ENCODE data around the gene MGAT3.
"Not testable (repeated sequence)": the region's sequence is repeated elsewhere in the genome, so short reads cannot be mapped to it uniquely, and the experiment has no call there.

MGAT3 gene

GRCh38 chr22:39515266-39516050 lies 58.6 kb downstream of the MGAT3 start:
- no peak for DNase-seq (ENCODE audit: low read depth)

- no peak for DNase-seq (ENCODE audit: low read depth)
Measured at GRCh38 chr22:39517470-39517869, 60.7 kb downstream of the MGAT3 start.

GRCh38 chr22:39518144-39518786 lies 61.5 kb downstream of the MGAT3 start:
- no peak for DNase-seq (ENCODE audit: low read depth)

DNA sequence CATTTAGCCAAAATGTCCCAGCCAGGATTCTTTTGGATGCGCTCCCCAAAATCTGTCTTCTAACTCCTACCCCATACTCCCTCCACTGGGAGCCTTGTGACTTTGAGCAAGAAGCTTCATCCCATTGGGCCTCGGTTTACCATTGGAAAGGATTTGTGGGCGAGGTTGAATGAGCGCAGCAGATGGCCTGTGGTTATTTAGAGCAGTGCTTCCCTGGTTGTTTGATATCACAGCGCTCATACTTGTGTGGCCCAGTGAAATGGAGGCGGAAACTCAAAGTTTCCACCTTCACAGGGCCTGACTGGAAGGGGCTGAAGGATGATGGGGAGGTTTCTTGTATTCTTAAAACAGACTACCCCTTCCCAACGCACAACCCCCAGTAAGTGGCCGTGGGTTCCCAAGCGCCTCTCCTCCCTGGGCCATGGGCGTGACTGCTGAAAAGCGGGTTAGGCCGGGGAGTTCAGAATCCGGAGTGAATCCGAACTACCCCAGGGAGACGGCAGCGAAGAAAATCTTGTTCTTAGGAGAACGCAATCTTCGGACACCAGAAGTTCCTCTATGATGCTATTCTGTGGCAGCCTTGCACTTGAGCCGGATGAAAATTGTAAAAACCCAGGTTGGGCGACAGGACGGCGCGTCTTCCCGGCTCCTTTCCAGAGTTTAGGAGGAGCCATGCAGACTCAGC lies 62.3 kb downstream of the MGAT3 start:
- no peak for DNase-seq (ENCODE audit: low read depth)

DNA sequence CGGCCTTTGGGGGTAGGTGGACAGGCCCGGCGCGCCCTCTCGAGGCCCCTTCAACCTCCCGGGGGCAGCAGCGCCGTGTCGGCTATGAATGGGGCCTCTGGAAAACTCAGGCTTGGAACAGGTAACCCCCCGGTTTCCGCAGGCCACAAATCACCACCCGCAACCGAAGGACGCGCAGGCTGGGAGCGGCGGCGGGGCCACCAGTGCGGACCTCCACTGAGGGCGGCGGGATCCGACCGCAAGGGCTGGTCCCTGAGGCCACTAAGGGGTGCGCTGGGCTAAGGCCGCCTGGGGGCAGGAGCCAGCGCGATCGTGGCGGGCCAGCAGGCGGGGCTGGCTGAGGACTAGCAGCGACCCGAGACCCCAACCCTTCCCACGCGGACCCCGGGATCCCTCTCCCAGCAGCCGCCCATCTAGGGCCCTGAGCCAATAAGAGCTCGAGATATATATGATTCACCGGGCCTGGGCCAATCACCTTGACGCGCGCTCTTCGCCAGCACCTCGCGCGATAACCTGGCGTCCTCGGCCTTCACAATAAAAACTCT lies 62.9 kb downstream of the MGAT3 start:
- no peak for DNase-seq (ENCODE audit: low read depth)

GRCh38 chr22:39520226-39521105 lies 63.7 kb downstream of the MGAT3 start, which contains the start of gene ATF4:
TSS of gene ATF4 (plus strand) at chr22:39520562. CDS start at chr22:39521446, 884 bp downstream.
- DNase-seq (ENCODE audit: low read depth) = peak; percentile 96

DNA sequence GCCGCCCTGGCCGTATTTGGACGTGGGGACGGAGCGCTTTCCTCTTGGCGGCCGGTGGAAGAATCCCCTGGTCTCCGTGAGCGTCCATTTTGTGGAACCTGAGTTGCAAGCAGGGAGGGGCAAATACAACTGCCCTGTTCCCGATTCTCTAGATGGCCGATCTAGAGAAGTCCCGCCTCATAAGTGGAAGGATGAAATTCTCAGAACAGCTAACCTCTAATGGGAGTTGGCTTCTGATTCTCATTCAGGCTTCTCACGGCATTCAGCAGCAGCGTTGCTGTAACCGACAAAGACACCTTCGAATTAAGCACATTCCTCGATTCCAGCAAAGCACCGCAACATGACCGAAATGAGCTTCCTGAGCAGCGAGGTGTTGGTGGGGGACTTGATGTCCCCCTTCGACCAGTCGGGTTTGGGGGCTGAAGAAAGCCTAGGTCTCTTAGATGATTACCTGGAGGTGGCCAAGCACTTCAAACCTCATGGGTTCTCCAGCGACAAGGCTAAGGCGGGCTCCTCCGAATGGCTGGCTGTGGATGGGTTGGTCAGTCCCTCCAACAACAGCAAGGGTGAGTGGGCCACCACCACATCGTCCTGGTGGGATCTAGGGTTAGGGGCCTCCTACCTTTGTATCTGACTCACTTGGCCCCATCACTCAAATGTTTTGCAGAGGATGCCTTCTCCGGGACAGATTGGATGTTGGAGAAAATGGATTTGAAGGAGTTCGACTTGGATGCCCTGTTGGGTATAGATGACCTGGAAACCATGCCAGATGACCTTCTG lies 64.5 kb downstream of the MGAT3 start:
- not testable (repeated sequence) for DNase-seq (ENCODE audit: low read depth)

DNA sequence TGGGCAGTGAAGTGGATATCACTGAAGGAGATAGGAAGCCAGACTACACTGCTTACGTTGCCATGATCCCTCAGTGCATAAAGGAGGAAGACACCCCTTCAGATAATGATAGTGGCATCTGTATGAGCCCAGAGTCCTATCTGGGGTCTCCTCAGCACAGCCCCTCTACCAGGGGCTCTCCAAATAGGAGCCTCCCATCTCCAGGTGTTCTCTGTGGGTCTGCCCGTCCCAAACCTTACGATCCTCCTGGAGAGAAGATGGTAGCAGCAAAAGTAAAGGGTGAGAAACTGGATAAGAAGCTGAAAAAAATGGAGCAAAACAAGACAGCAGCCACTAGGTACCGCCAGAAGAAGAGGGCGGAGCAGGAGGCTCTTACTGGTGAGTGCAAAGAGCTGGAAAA lies 65.3 kb downstream of the MGAT3 start:
- not testable (repeated sequence) for DNase-seq (ENCODE audit: low read depth)

DNA sequence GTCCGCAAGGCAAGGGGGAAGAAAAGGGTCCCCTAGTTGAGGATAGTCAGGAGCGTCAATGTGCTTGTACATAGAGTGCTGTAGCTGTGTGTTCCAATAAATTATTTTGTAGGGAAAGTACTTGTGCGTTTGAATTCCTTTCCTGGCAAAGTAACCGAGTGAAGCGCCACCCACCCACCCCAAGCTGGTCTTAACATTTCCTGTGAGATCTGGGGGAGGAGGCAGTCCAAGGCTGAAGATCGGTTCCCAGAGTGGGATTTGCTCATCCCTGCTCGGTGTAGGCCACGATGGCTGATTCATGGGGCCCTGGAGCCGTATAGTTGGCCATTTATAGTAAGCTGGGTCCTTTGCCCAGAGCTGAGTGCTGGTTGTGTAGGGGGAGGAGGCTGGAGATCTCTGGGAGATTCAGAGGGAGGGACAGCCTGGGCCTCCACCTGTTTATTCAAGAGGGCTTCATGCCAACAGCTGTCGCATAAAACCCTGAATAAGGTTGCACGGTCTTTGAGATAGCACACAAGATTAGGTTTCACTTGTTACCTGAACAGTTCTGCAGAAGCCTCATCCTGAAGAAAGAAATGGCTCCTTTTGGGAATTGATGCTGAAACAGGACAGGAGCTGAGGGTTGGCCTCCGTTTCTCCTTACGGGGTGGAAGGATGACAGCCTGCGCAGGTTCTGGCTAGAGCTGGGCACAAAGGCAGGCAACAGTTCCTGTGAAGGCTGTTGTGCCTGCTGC lies 65.9 kb downstream of the MGAT3 start:
- no peak for DNase-seq (ENCODE audit: low read depth)

- no peak for DNase-seq (ENCODE audit: low read depth)
Measured at GRCh38 chr22:39524089-39524752, 67.4 kb downstream of the MGAT3 start.

GRCh38 chr22:39524753-39525657 lies 68.2 kb downstream of the MGAT3 start:
- no peak for DNase-seq (ENCODE audit: low read depth)

GRCh38 chr22:39525658-39525975 lies 68.8 kb downstream of the MGAT3 start:
- DNase-seq (ENCODE audit: low read depth) = no peak

- no peak for DNase-seq (ENCODE audit: low read depth)
Measured at GRCh38 chr22:39526736-39527171, 69.9 kb downstream of the MGAT3 start.

- DNase-seq (ENCODE audit: low read depth) = no peak
Measured at GRCh38 chr22:39527481-39527961, 70.7 kb downstream of the MGAT3 start.

GRCh38 chr22:39528080-39528661 lies 71.4 kb downstream of the MGAT3 start:
- DNase-seq (ENCODE audit: low read depth) = no peak

DNA sequence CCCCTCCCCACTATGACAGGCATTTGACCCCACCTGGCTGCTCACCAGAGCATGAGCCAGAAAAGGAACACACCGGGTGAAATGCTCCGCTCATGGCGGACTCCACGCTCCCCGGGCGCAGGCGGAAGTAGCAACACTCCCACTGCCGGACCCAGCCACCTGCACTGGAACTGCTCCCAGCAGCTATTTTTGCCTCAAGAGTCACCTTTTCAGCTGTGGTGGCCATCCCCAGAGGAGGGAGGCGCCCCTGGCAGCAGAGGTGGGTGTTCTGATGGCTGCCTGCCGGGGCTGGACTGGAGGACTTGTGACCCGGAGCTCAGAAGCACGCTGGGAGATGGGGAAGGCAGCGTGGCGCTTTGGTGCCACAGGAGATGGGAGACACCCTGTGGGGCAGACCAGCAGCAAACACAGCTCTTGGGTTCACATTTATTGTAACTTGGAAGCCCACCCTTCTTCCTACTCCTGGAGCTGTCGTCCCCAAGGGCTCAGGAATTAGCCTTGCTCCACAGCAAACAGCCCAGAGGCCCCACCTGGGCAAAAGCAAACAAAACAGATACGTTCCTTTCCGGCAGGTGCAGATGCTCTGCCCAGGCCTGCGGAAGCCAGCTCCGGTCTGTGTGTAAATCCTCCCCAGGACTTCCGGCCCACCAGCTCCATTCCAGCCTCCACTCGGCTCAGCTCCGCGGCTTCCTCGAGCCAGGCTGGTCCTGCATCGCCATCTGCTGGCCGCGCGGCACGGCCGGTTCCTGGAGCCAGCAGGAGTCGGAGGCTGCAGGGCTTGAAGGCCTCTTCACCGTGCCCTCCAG lies 72.1 kb downstream of the MGAT3 start:
- no peak for DNase-seq (ENCODE audit: low read depth)

DNA sequence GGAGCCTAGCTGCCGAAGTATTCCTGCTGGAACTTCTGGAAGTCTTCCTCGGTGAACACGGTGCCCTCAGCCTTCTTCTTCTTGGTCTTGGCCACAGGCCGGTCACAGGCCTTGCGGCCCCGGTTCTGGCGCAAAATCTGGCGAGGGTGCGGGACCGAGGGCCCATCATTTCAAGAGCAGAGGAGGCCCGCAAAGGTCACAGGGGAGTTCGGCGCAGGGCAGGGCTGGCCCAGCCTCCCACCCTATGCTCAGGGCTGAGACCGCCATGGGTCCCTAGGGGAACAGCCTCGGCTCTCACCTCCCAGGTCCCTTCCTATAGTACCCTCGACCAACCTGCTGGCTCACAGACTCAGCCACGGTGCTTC lies 72.7 kb downstream of the MGAT3 start:
- no peak for DNase-seq (ENCODE audit: low read depth)

Measured in GM04503 (cell line).